Stimulated activated CD4-positive, alpha-beta T cell treated with anti-CD3 and anti-CD28 coated beads, Interleukin-12 subunit alpha, Interleukin-12 subunit beta, amount 100 ng/mL, for 24 hours (primary cell): Measurements from ENCODE around the gene LY6G6F.

Source experiments
- DNase-seq, 2 experiments: peaks; one replicate each; pipeline ENCODE4 v3.0.0-alpha.2; 2020; ENCODE audit warnings: low read depth in 2 of 2

Gene LY6G6F

GRCh38 chr6:31706599-31706998 is at the start of gene LY6G6F:
LY6G6F (plus strand) TSS chr6:31706866; CDS start chr6:31706907, 41 bp downstream.
- no peak for DNase-seq

GRCh38 chr6:31657406-31658157 is 49.1 kb upstream of the LY6G6F start:
- no peak for DNase-seq

- no peak for DNase-seq
Measured at GRCh38 chr6:31658158-31658688, 48.4 kb upstream of the LY6G6F start.

GRCh38 chr6:31658983-31659648 is 47.5 kb upstream of the LY6G6F start:
- DNase-seq, result no peak

- peak in 1 of 2 experiments; percentile 35 for DNase-seq
Measured at GRCh38 chr6:31659649-31660380, 46.9 kb upstream of the LY6G6F start.

GRCh38 chr6:31660381-31661261 is 46.0 kb upstream of the LY6G6F start, which contains the start of gene C6orf47:
C6orf47 (minus strand) TSS chr6:31660778; CDS start chr6:31659947, 831 bp downstream.
- DNase-seq, result peak in 1 of 2 experiments; percentile 75

- DNase-seq, result no peak
Measured at GRCh38 chr6:31661262-31662123, 45.2 kb upstream of the LY6G6F start.

GRCh38 chr6:31662124-31662723 is 44.4 kb upstream of the LY6G6F start:
- DNase-seq, result no peak

GRCh38 chr6:31663126-31663960 is 43.3 kb upstream of the LY6G6F start:
- no peak for DNase-seq

GRCh38 chr6:31663961-31664789 is 42.5 kb upstream of the LY6G6F start:
- no peak for DNase-seq

- DNase-seq, result peak; percentile 81 to 87
Measured at GRCh38 chr6:31664790-31665500, 41.7 kb upstream of the LY6G6F start, which contains the start of gene GPANK1. GPANK1 (minus strand) TSS chr6:31664997; CDS start chr6:31664478, 519 bp downstream.

- peak; percentile 96 to 97 for DNase-seq
Measured at GRCh38 chr6:31665501-31666336, 40.9 kb upstream of the LY6G6F start, which contains the start of gene CSNK2B. CSNK2B (plus strand) TSS chr6:31666080; CDS start chr6:31666832, 752 bp downstream.

- DNase-seq, result no peak
Measured at GRCh38 chr6:31666337-31666965, 40.2 kb upstream of the LY6G6F start.

GRCh38 chr6:31669676-31670075 is 37.0 kb upstream of the LY6G6F start, which contains the start of gene LY6G5B:
LY6G5B (plus strand) TSS chr6:31669976; CDS start chr6:31670951, 975 bp downstream.
- DNase-seq, result no peak

GRCh38 chr6:31676322-31676903 is 30.3 kb upstream of the LY6G6F start:
- DNase-seq, result no peak
